HPDE6-E6E7 (cell line): ENCODE measurements around the gene COX6B2.
"Not testable (repeated sequence)": the region's sequence is repeated elsewhere in the genome, so short reads cannot be mapped to it uniquely, and the experiment has no call there.

Source experiments
- DNase-seq: peaks from one replicate; pipeline ENCODE4 v3.0.0; 2011; ENCODE audit warnings: missing footprints; ENCODE audit errors: extremely low spot score

COX6B2 gene

DNA sequence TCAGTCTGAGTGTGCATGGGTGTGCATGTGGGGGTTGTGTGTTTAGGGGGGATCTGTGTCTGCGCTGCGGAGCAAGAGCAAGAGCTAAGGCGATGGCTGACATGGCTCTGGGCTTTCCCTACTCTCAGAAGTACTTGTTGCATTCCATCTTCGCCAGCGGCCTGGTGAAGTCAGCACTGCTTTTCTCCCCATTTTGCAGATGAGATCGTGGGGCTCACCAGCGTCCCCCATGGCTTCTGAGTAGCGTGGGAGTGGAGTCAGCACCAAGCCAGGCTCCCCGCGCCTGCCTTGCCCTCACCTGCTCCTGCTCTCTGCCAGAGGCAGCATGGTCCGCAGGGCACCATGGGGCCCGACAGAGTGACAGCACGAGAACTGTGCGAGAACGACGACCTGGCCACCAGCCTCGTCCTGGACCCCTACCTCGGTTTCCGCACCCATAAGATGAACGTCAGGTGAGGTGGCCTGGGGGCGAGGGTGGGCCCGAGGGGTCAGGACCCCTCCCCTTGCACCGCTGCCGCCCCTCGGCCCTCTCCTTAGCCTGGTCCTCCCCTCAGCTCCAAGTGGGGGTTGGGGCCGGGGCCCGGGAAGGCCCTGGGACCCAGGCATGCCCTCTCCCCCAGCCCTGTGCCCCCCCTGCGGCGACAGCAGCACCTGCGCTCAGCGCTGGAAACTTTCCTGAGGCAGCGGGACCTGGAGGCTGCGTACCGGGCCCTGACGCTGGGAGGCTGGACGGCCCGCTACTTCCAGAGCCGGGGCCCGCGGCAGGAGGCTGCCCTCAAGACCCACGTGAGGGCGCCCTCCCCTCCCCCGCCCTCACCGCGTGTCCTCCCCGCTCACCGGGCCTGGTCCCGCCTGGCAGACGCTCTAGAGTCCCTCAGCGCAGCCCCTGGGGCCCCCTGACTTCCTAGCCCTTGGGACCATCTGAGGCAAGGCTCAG is 12.7 kb downstream of the COX6B2 start:
- DNase-seq, result no peak

DNA sequence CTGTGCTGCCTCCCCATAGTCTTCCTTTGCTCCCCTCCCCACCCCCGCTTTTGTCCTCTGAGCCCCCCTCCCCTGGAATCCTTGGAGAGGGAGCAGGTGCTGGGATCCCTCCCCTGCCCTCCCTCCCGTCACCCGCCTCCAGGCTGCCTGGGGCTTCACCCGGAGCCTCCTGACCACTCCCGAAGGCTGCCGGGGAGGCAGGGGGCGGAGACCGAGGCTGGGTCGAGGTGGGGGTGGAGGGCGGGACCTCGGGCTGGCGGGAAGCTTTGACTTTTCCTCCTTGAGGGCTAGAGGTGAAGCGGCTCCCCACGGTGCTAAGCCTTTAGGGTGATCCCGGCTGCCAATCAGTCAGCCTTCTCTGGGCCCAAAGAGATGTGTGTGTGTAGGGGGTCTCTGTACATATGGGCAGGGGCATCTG is 13.3 kb downstream of the COX6B2 start:
- DNase-seq, result peak; percentile 67

DNA sequence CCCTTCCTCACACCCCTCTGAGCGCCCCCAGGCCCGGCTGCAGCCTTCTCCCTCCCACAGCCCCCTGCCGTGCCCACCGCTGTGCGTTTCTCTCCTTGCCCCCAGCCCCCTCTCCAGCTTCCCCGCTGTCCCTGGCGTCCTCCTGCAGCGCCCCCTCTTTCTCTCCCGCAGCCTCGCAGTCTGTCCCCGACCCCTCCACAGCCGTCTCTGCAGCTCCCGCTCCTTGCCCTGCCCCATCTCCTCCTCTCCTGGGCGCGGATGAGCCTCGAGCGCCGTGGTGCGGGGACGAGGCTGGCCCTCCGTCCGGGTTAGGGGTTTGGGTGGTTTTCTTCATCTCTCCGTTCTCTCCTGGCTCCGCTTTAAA is 13.8 kb downstream of the COX6B2 start:
- no peak for DNase-seq

DNA sequence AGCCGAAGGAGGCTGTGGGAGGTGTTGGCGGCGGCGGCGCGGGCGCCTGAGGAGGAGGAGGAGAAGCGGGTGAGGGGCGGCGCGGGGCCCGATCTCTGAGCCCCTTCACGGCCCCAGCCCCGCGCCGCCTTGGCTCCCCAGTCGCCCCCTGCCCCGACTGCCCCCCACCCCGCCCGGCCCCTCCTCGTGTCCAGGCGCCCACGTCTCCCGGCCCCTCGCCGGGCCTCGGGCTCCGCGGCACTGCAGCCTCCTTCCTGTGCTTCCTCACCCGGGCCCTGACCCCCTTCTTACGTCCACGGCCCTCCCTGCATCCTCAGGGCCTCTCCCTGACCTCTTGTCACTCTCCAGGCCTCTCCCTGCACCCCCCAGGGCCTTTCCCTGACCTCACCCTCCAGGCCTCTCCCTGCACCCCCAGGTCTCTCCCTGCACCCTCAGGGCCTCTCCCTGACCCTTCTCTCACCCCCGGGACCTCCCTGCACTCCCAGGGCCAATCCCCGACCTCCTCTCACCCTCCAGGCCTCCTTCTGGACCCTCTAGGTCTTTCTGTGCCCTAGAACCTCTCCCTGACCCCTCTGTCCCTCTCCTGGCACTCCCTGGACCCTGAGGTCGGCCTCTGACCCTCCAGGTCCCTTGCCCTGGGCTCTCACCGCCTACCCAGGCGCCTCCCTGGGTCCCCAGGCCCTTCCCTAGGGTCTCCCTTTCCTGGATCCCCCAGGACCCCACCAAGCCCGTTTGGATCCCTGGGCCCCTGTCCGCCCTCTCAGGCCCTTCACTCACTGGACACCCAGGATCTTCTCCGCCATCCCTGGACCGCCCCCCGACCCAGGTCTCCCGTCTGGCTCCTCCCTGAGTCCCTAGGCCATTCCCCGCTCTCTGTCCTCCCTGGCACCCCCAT is 14.4 kb downstream of the COX6B2 start:
- no peak for DNase-seq

DNA sequence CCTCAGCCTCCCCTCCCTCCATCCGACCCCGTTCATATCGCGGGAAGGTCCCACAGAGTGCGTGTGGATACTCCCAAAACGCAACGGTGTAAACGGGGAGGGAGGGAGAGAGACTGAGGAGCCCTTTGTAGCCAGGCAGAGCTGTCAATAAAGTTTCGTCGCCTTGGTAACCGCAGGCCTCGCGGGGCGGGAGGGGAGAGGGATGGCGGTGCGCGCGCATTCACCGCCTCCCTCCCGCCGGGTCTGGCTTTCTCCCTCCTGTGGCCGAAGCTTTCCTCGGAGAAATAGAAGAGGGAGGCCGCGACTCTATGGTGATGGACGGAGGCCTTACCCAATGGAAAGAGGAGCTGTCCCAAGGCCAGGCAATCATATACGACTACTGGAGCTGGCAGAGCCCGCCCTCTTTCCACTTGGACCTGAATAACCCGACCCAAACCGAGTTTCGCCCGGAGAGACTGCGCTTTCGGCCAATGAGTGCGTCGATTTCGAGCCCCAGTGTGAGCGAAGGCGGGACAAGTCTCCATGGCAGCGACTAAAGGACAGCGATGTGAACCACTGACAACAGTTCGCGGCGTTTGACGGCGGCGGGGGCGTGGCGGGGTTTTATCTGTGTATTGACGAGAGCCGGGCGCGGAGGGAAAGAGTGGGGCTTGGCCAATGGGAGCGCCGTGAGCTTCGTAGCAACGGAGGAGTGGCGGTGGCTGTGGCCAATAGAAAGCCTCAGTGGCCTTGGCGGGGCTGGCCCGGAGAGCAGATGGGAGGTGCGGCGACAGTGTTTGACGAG is 15.2 kb downstream of the COX6B2 start, which contains the start of gene KMT5C:
KMT5C (plus strand) TSS at position 772 of the 784 bp plus-strand sequence. CDS start 2,061 bp downstream, outside the sequence.
- DNase-seq, result peak; percentile 99

DNA sequence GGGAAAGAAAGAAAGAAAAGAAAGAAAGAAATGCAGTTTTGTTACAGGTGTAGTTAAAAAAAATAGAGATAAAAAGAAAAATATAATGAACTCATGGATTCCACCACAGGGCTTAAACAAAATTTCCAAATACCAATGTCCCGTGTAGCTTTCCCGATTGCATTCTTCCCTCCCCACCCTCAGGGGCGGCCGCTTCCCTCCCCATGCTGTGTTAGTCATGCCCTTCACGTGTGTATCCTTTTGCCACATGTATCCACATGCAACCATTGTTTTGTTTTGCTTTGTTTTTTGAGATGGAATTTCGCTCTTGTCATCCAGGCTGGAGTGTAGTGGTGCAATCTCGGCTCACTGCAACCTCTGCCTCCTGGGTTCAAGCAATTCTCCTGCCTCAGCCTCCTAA is 18.4 kb downstream of the COX6B2 start:
- peak; percentile 76 for DNase-seq

DNA sequence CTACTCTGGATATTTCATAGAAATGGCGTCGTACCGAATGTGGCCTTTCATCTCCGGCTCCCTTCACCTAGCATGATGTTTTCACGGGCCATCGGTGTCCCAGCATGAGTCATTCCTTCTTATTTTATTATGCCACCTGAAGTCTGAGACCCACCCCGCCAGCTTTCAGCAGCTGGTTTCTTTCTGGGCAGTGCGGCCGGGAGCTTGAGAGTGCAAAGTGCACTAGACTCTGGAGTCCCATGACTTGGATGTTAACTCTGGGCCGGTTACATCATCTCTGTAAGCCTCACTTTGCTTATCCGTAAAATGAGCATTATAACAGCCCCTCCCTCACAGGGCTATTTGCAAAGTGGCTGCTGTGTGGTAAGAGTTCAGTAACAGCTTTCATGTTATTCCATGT is 20.6 kb downstream of the COX6B2 start:
- DNase-seq, result no peak

DNA sequence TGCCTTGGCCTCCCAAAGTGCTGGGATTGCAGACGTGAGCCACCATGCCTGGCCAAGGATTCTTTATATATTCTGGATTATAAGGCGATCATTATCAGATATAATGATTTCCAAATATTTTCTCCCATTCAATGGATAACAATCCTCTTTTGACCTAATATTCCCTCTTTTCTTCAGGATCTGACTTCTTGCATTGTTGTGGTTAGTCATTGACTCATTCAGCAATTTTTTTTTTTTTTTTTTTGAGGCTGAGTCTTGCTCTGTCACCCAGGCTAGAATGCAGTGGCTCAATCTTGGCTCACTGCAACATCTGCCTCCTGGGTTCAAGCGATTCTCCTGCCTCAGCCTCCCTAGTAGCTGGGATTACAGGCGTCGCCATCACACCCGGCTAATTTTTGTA is 24.7 kb downstream of the COX6B2 start:
- not testable (repeated sequence) for DNase-seq

DNA sequence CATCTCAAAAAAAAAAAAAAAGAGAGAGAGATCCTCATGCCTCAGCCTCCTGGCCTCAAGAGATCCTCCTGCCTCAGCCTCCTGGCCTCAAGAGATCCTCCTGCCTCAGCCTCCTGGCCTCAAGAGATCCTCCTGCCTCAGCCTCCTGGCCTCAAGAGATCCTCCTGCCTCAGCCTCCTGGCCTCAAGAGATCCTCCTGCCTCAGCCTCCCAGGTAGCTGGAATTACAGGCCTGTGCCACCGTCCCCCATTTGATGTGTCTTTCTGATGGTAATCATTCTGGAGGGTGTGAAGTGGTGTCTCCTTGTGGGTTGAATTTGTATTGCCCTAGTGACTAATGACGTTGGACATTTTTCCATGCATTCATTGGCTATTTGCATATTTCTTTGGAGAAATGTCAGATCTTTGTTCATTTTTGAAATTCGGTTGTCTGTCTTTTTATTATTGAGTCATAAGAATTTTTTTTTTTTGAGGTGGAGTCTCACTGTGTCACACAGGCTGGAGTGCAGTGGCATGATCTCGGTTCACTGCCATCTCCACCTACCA is 25.7 kb downstream of the COX6B2 start:
- not testable (repeated sequence) for DNase-seq

DNA sequence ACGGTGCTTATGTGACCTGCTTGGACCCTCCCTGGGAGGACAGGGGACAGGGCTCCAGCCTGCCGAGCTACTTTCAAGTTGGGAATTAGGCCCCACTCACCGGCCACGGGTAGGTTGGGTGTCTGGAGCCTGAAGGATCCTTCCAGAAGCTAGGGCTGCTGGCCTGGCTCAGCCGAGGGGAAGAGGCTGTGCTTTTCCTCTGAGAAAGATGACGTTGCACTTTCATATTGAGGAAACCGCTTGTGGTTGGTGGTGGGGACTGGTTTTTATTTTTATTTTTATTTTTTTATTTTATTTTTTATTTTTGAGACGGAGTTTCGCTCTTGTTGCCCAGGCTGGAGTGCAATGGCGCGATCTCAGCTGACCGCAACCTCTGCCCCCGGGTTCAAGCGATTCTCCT is 29.3 kb downstream of the COX6B2 start, which contains the start of gene TMEM150B:
TMEM150B (minus strand) TSS at position 170 of the 400 bp plus-strand sequence. CDS start 4,305 bp downstream, outside the sequence.
- DNase-seq, result no peak

DNA sequence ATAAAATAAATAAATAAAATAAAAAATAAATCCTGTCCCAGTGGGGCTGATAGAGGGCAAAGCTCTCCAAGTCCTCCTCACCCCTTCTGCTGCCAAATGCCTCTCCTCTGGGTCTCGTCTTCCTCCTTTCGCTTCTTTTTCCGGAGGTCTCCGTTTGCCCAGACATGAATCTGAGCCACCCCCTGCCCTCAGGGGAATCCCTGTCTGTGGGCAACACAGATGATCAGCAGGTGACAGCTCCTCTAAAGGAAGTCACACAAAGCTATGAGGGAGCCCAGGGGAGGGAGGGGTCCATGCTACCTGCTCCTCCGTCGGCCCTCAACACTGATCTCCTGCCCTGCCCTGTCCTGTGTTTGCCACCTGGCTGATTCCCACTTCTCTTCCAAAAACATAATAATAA is 29.9 kb downstream of the COX6B2 start:
- no peak for DNase-seq

DNA sequence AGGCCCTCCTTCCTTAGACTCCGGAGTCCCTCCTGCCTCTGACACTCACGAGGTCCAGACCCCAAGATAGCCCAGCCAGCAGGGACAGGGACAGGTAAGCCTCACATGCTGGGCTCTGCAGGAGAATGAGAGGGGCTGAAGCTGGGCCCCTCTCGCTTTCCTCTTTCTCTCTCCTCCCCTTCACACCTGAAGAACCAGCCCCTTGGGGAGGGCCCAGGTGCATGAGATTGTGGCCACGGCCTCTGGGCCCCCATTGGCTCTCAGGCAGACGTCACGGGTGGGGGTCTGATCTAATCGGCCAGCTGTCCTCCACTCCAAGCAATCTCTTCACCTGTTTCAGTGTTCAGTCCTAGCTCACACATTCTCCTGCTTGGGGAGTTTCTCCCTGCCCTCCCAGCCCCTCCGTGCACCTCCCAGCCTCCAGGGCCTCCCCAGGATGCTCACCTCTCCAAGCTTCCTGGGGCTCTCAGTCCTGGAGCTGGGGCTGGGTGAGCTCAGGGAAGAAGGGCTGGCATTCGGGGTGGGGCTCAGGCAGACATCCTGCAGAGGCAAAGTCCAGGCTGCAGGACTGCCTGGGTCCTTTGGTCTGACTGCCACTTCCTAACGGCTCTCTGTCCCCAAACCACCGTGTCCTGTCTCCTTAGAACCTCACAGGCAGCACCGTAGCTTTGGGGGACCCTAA is 32.2 kb downstream of the COX6B2 start:
- no peak for DNase-seq

DNA sequence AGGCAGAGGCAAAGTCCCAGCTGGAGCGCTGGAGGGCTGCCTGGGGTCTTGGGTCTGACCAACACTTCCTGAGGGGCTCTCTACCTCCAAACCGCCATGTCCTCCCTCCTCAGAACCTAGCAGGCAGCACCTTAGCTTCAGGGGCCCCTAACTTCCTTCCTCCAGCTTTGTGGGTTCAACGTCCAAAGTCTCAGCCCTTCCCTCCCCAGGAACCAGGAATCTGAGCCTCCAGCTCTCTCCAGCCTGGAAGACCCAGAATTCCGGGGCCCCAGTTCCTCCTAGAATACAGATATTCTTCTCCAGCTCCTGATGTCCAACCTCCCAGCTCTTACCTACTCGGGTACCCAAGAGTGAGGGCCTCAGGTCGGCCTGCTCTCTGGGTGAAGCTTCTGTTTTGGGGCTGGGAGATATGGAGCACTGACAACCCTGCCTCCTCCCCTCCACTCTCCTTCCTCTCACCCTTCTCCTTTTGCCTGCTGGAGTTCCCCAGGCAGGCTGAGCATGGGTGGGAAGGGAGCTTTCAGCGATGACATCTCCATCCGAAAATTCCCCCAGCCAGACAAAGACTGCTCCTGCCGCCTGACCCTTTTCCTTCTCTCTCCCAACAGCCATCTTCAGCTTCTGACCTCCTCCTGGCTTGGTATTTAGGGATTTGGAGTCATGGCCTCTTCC is 32.9 kb downstream of the COX6B2 start:
- DNase-seq, result no peak

DNA sequence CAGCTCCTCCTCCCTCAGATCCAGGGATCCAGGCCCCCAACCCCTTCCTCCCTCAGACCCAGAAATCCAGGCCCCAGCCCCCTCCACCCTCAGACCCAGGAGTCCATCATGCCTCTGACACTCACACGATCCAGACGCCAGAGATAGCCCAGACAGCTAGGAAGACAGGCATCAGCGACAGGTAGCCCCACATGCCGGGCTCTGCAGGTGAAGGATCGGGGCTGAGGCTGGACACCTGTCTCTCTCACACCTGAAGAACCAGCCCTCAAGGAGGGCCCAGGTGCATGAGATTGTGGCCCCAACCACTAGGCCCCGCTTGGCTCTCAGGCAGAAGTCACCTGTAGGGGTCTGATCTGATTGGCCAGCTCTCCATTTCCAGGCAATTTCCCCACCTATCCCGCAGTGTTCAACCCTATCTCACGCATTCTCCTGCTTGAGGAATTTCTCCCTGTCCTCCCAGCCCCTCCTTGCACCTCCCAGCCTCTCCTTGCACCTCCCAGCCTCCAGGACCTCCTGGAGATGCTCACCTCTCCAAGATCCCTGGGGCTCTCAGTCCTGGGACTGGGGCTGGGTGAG is 33.6 kb downstream of the COX6B2 start:
- no peak for DNase-seq

DNA sequence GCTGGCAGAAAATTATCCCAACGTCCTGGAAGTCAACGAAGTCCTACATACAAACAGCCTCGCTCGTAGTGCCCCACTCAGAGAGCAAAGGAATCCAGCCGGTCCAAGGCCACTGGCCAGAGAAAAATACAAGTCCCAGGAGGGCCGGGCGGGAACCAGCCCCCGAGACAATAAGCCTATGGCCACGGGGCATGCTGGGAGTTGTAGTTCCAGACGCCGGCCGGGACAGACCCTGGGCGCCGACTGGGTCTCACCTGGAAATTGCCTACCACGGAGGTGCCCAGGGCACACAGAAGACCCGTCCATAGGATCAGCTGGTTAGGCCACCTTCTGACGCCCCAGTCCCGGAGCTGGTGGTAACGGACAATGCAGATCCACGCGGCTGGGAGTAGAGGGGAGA is 34.7 kb downstream of the COX6B2 start:
- no peak for DNase-seq

DNA sequence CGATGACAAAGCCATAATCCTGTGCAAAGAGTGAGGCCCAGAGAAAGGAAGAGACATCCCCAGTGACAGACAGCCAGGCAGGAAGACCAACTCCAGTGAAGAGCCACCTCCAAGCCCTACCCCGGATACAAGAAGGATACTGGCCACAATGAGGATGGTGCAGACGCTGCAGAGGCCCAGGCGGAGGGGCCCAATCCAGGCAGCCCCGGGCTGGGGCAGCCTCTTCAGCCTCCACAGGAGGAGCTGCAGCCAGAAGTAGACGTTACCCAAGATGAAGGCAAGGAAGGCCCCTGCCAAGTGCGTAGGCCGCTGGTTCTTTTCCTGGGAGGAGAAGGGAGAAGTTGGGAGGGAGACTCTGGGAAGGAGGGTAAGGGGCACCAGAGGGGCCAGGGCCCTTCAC is 37.9 kb downstream of the COX6B2 start:
- DNase-seq, result no peak

DNA sequence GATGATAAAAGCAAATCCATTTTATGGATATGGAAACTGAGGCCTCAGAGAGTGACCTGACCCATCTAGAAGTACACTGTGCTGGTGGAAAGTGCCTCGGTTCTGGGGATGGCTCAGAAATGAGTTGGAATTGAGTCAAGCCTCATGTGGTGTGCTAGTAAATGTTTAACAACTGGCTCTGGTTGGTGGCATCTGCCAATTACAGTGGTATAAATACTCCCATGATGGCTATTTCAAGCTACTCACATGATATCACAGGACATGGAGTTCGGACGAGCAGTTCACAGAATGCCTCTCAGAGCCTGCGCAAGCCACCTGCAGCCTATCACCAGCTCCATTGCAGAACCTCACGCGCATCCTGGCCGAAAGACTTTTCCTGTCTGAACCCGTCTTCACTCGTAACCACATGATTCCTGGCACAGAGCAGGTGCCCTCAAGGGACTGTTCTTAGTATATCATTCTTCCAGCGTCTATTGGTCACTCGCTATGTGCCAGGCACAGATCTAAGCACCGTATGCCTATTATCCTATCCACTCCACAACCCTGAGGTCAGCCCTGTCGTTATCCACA is 38.5 kb downstream of the COX6B2 start:
- DNase-seq, result no peak

DNA sequence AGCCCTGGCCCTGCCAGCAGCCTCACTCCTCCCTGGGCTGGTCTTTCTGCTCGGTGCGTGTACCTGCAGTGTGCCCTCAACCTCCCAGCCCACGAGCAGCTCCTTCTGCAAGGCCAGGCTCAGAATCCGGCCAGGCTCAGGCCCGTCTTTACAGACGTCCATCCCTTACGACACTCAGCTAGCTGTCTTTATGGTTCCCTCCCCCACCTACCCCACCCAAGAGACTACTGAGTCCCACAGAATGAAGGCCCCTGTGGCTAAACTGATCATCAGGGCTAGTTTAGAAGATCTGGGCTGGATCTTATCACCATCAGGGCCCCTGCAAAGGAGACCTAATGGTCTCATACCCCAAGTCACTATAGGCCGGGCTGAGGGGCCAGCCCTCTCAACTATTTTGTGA is 40.1 kb downstream of the COX6B2 start:
- DNase-seq, result no peak
